ENCODE results near the gene CBX1. TPM values are rescaled to one million over a fixed set of nuclear protein-coding genes. Genes with fewer than 3 reads are reported as not detected.

CBX1 gene
- polyA plus RNA-seq, 1 donor (not counting 4 experiments of a cell fraction or from before 2014, with no cell fraction given): 42.3 TPM

GRCh38 chr17:48139944-48140343 is 38.7 kb upstream of the CBX1 start:
- no peaks in the 10 kb centered on the region for H3K36me3 ChIP-seq (ENCODE audit: control insufficient read depth in 2 of 2, extremely low read depth in 1 of 2, insufficient read depth in 2 of 2, low read length in 2 of 2)
- H3K4me3 ChIP-seq (ENCODE audit: control insufficient read depth in 2 of 3, extremely low read depth in 1 of 3, insufficient read depth in 2 of 3, low read depth in 1 of 3, low read length in 3 of 3): no peak overlapping the region
- no peaks in the 10 kb centered on the region for H3K9me1 ChIP-seq (ENCODE audit: control insufficient read depth, extremely low read depth, insufficient read depth, low read length)
- H3K9me3 ChIP-seq (ENCODE audit: control insufficient read depth, low read depth, low read length): no peaks in the 10 kb centered on the region
- dilution Hi-C loops (cut with MboI; ENCODE audit: extremely low pct_ligation_motif_present, low sequenced_read_pairs): no loop called here
- FAIRE-seq (no peak), DNase-seq (ENCODE audit: low read depth, low spot score) (no peak)
- H3K79me2 ChIP-seq (ENCODE audit: control insufficient read depth, insufficient read depth, low read length): no peaks in the 10 kb centered on the region
- no peak overlapping the region for H3K27ac ChIP-seq (ENCODE audit: control insufficient read depth, insufficient read depth, low read length)
- TF ChIP-seq CTCF (optimal IDR thresholded peaks at IDR 0.05 in 1 of 3, IDR thresholded peaks at IDR 0.05 in 1 of 3, conservative IDR thresholded peaks at IDR 0.05 in 1 of 3; ENCODE audit: extremely low read depth in 1 of 3, insufficient read depth in 2 of 3, low read length in 3 of 3) (no peak), EZH2 (IDR thresholded peaks at IDR 0.05; ENCODE audit: low read length) (no peak)
- H3K4me1 ChIP-seq (ENCODE audit: control insufficient read depth, extremely low read depth, insufficient read depth, low read length): no peaks in the 10 kb centered on the region
- no peaks in the 10 kb centered on the region for H4K20me1 ChIP-seq (ENCODE audit: control insufficient read depth, extremely low read depth, insufficient read depth, low read length)
- H3K9ac ChIP-seq (ENCODE audit: control insufficient read depth, extremely low read depth, insufficient read depth, low read length): no peak overlapping the region
- peaks cover 23% of the 10 kb centered on the region for H3K27me3 ChIP-seq (ENCODE audit: control insufficient read depth, extremely low read depth, insufficient read depth, low read length)
- no peak overlapping the region for H3K4me2 ChIP-seq (ENCODE audit: control insufficient read depth, extremely low read depth, insufficient read depth, low read depth, low read length)
- no peak overlapping the region for H2AFZ ChIP-seq (ENCODE audit: control insufficient read depth, low read length)

- dilution Hi-C loops (cut with MboI; ENCODE audit: extremely low pct_ligation_motif_present, low sequenced_read_pairs): no loop called here
- H3K4me1 ChIP-seq (ENCODE audit: control insufficient read depth, extremely low read depth, insufficient read depth, low read length): no peaks in the 10 kb centered on the region
- no peak overlapping the region for H3K9ac ChIP-seq (ENCODE audit: control insufficient read depth, extremely low read depth, insufficient read depth, low read length)
- H3K4me2 ChIP-seq (ENCODE audit: control insufficient read depth, extremely low read depth, insufficient read depth, low read depth, low read length): no peak overlapping the region
- no peak for FAIRE-seq
- H4K20me1 ChIP-seq (ENCODE audit: control insufficient read depth, extremely low read depth, insufficient read depth, low read length): no peaks in the 10 kb centered on the region
- no peaks in the 10 kb centered on the region for H3K9me3 ChIP-seq (ENCODE audit: control insufficient read depth, low read depth, low read length)
- H3K36me3 ChIP-seq (ENCODE audit: control insufficient read depth in 2 of 2, extremely low read depth in 1 of 2, insufficient read depth in 2 of 2, low read length in 2 of 2): no peaks in the 10 kb centered on the region
- no peaks in the 10 kb centered on the region for H3K79me2 ChIP-seq (ENCODE audit: control insufficient read depth, insufficient read depth, low read length)
- peaks cover 4% of the 10 kb centered on the region for H3K27me3 ChIP-seq (ENCODE audit: control insufficient read depth, extremely low read depth, insufficient read depth, low read length)
- no peak for DNase-seq (ENCODE audit: low read depth, low spot score)
- TF ChIP-seq CTCF (optimal IDR thresholded peaks at IDR 0.05 in 1 of 3, IDR thresholded peaks at IDR 0.05 in 1 of 3, conservative IDR thresholded peaks at IDR 0.05 in 1 of 3; ENCODE audit: extremely low read depth in 1 of 3, insufficient read depth in 2 of 3, low read length in 3 of 3) (no peak), EZH2 (IDR thresholded peaks at IDR 0.05; ENCODE audit: low read length) (no peak)
- no peaks in the 10 kb centered on the region for H3K9me1 ChIP-seq (ENCODE audit: control insufficient read depth, extremely low read depth, insufficient read depth, low read length)
- H2AFZ ChIP-seq (ENCODE audit: control insufficient read depth, low read length): no peak overlapping the region
- H3K4me3 ChIP-seq (ENCODE audit: control insufficient read depth in 2 of 3, extremely low read depth in 1 of 3, insufficient read depth in 2 of 3, low read depth in 1 of 3, low read length in 3 of 3): no peak overlapping the region
- H3K27ac ChIP-seq (ENCODE audit: control insufficient read depth, insufficient read depth, low read length): no peak overlapping the region
Measured at GRCh38 chr17:48137656-48138055, 36.4 kb upstream of the CBX1 start.
